ENCODE data around the gene CEP128.

CEP128 gene

GRCh38 chr14:80768646-80769045 is 172.9 kb downstream of the CEP128 start:
- FAIRE-seq: no peak

- FAIRE-seq: no peak
Observed at GRCh38 chr14:80764921-80765507, 176.5 kb downstream of the CEP128 start.

GRCh38 chr14:80764496-80764895 is 177.0 kb downstream of the CEP128 start:
- no peak for FAIRE-seq

- no peak for FAIRE-seq
Observed at GRCh38 chr14:80762641-80763228, 178.8 kb downstream of the CEP128 start.

- FAIRE-seq: no peak
Observed at GRCh38 chr14:80754696-80755095, 186.8 kb downstream of the CEP128 start.

GRCh38 chr14:80751285-80751684 is 190.3 kb downstream of the CEP128 start:
- no peak for FAIRE-seq

- no peak for FAIRE-seq
Observed at GRCh38 chr14:80726211-80726610, 215.3 kb downstream of the CEP128 start.

- FAIRE-seq: no peak
Observed at GRCh38 chr14:80718940-80719339, 222.6 kb downstream of the CEP128 start.

GRCh38 chr14:80714474-80714873 is 227.1 kb downstream of the CEP128 start:
- FAIRE-seq: no peak

GRCh38 chr14:80713076-80713850 is 228.3 kb downstream of the CEP128 start:
- FAIRE-seq: no peak

GRCh38 chr14:80705241-80705980 is 236.1 kb downstream of the CEP128 start:
- no peak for FAIRE-seq

GRCh38 chr14:80700601-80701000 is 240.9 kb downstream of the CEP128 start:
- no peak for FAIRE-seq

- no peak for FAIRE-seq
Observed at GRCh38 chr14:80699861-80700260, 241.7 kb downstream of the CEP128 start.

GRCh38 chr14:80698974-80699373 is 242.6 kb downstream of the CEP128 start:
- FAIRE-seq: no peak

GRCh38 chr14:80695869-80696268 is 245.7 kb downstream of the CEP128 start:
- no peak for FAIRE-seq

- FAIRE-seq: no peak
Observed at GRCh38 chr14:80692903-80693302, 248.6 kb downstream of the CEP128 start.

- FAIRE-seq: no peak
Observed at GRCh38 chr14:80681651-80682050, 259.9 kb downstream of the CEP128 start.

GRCh38 chr14:80679273-80679672 is 262.3 kb downstream of the CEP128 start:
- FAIRE-seq: no peak

GRCh38 chr14:80678436-80678835 is 263.1 kb downstream of the CEP128 start:
- FAIRE-seq: no peak

- FAIRE-seq: no peak
Observed at GRCh38 chr14:80669426-80669825, 272.1 kb downstream of the CEP128 start.

- FAIRE-seq: no peak
Observed at GRCh38 chr14:80664576-80664975, 277.0 kb downstream of the CEP128 start.

GRCh38 chr14:80663541-80663940 is 278.0 kb downstream of the CEP128 start:
- FAIRE-seq: no peak

GRCh38 chr14:80659783-80660182 is 281.8 kb downstream of the CEP128 start:
- no peak for FAIRE-seq

GRCh38 chr14:80658733-80659132 is 282.8 kb downstream of the CEP128 start:
- no peak for FAIRE-seq

Data from TTC549 (cell line).